ENCODE data around the gene CLK2.

DNA sequence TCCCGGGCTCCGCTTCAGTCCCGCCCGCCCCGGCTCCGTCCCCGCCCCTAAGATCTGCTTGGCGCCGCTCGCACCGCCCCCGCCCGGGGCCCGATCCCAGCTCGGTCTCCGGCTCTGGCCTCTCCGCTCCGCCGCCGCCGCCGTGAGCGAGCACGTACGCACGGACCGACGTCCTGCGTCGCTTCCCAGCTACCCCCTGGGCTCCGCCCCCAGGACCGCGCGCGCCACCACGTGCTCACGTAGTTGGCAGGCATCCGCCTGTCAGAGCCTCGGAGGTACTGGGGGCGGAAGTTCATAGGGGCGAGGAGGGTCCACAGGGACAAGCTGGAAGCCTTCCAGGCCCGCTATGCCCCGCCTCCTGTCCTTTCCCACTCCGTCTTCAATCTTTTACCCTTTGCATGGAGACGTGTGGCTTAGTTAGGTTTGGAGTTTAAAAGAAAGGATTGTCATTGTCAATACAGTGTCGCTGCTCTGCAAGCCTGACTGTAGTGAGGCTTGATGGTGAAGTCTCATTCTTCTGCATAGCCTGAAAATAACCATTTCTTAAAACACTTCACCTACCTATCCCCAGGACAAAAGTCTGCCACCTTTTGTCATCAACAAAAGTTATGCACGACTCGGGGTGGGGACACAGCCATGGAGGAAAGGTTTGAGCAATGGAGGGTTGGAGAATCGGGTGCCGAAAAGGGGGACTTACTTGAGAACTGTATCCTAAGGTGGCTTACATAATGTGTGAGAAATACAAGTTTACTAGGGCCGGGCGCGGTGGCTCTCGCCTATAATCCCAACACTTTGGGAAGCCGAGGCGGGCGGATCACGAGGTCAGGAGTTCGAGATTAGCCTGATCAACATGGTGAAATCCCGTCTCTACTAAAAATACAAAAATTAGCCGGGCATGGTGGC is at the start of gene CLK2:
- TF ChIP-seq, protein P1, sequence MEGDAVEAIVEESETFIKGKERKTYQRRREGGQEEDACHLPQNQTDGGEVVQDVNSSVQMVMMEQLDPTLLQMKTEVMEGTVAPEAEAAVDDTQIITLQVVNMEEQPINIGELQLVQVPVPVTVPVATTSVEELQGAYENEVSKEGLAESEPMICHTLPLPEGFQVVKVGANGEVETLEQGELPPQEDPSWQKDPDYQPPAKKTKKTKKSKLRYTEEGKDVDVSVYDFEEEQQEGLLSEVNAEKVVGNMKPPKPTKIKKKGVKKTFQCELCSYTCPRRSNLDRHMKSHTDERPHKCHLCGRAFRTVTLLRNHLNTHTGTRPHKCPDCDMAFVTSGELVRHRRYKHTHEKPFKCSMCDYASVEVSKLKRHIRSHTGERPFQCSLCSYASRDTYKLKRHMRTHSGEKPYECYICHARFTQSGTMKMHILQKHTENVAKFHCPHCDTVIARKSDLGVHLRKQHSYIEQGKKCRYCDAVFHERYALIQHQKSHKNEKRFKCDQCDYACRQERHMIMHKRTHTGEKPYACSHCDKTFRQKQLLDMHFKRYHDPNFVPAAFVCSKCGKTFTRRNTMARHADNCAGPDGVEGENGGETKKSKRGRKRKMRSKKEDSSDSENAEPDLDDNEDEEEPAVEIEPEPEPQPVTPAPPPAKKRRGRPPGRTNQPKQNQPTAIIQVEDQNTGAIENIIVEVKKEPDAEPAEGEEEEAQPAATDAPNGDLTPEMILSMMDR (IDR thresholded peaks at IDR 0.05; ENCODE audit: low read depth, low read length, missing input control): no peak
- TF ChIP-seq, protein P2, sequence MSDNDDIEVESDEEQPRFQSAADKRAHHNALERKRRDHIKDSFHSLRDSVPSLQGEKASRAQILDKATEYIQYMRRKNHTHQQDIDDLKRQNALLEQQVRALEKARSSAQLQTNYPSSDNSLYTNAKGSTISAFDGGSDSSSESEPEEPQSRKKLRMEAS (IDR thresholded peaks at IDR 0.05): peak; percentile 81
- TF ChIP-seq SP1 (IDR thresholded peaks at IDR 0.05) (peak; percentile 82), EGR1 (IDR thresholded peaks at IDR 0.05; ENCODE audit: low read depth in 2 of 2) (peak in 1 of 2 donors; percentile 88), YY1 (IDR thresholded peaks at IDR 0.05) (peak; percentile 26), REST (IDR thresholded peaks at IDR 0.05) (peak; percentile 70), JUND (IDR thresholded peaks at IDR 0.05) (no peak), FOXA1 (IDR thresholded peaks at IDR 0.05) (peak; percentile 4), HNF4A (conservative IDR thresholded peaks at IDR 0.05) (peak; percentile 66 to 73), RXRA (IDR thresholded peaks at IDR 0.05) (peak; percentile 74 to 85), TAF1 (conservative IDR thresholded peaks at IDR 0.05) (no peak)
